ENCODE measurements around the gene TGM1.

TGM1 gene

DNA sequence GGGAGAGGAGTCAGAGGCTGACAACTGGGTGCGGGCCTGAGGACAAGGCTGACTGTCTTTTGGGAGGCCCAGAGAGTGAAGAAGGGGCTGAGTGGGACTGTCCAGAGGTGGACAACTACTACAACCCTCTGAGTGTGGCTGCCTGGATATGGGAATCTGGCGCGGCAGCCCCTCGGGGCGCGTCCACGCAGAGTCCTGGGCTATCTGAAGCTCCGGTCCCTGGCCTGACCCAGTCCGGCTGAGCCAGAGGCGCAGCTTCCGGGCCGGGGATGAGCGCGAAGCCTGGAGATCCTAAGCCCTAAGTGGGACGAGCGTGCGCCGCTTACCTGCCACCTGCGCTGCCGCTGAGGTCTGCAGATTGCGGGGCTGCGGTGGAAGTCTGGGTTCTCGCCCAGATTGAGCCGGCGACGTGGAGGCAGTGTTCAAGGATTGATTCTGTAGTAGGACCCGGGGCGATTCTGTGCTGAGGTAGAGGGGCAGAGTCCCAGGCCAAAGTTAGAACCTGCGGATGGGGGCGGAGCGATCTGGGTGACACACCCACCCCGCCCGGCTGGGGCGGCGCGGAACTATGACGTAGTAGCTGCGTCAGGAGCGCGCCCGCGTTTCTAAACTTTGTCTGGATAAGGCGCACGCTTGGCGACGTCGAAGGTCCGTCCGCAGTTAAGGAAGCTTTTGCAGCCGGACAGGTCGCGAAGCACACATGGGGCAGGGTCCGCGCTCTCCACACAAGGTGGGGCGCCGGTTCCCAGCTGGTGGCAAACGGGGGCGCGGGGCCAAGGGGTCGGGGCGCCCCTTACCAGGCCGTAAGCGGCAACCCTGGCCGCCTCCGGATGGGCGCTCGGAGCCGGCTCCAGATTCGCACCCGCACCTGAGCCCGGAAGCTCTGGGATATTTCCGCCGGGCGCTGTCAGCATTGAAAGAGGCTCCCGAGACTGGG, 36.5 kb upstream of the TGM1 start, which contains the start of the genes DHRS1 and NOP9:
DHRS1 (minus strand) TSS at position 526 of the 937 bp plus-strand sequence. CDS start 674 bp downstream, outside the sequence.
NOP9 (plus strand) TSS at position 596 of the 937 bp plus-strand sequence; CDS start at position 701, 105 bp downstream.
- CTCF ChIA-PET: interaction anchor here (1.0 to 21.1 kb wide), 17 partner anchors 10 to 242 kb away, joined by 3 to 688 read pairs (median 33); partner anchors contain the start of genes ADCY4, CBLN3, CHMP4A and CIDEB
- POLR2A ChIA-PET: interaction anchor here (0.7 to 4.1 kb wide), 8 partner anchors 9 to 158 kb away, joined by 3 to 26 read pairs (median 4); partner anchors contain the start of genes CIDEB, EMC9, IPO4 and RABGGTA
- peak within 1 kb of the TSS; percentile 99 for H3K4me3 ChIP-seq (ENCODE audit: low read depth, low read length)
- TF ChIP-seq, protein P1, sequence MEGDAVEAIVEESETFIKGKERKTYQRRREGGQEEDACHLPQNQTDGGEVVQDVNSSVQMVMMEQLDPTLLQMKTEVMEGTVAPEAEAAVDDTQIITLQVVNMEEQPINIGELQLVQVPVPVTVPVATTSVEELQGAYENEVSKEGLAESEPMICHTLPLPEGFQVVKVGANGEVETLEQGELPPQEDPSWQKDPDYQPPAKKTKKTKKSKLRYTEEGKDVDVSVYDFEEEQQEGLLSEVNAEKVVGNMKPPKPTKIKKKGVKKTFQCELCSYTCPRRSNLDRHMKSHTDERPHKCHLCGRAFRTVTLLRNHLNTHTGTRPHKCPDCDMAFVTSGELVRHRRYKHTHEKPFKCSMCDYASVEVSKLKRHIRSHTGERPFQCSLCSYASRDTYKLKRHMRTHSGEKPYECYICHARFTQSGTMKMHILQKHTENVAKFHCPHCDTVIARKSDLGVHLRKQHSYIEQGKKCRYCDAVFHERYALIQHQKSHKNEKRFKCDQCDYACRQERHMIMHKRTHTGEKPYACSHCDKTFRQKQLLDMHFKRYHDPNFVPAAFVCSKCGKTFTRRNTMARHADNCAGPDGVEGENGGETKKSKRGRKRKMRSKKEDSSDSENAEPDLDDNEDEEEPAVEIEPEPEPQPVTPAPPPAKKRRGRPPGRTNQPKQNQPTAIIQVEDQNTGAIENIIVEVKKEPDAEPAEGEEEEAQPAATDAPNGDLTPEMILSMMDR (IDR thresholded peaks at IDR 0.05; ENCODE audit: insufficient read depth, low read length, missing control alignments): no peak
- DNase-seq (ENCODE audit: low read depth, low spot score): peak; percentile 24

DNA sequence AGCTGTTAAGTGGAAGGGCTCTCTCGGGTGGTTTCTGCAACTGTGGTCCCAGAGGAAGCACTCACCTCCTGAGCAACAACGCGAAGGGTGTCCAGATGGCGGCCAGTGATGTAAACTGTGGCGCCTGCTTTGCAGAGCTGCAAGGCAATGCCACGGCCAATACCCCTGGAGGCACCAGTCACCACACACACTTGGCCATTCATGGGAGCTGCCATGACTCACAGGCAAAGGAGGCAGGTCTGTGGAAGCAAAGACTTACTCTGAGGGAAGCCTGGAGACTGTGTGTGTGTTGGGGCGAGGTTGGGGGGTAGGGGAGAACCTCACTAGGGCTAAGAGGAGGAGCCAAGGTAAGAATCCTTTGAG, 35.9 kb upstream of the TGM1 start:
- POLR2A ChIA-PET: interaction anchor here (0.8 to 4.1 kb wide), 5 partner anchors 28 to 158 kb away, joined by 3 to 26 read pairs (median 4); partner anchors contain the start of genes EMC9, IPO4, RABGGTA and TINF2
- DNase-seq (ENCODE audit: low read depth, low spot score): peak; percentile 31
- TF ChIP-seq, protein P1 (IDR thresholded peaks at IDR 0.05; ENCODE audit: insufficient read depth, low read length, missing control alignments): no peak
- CTCF ChIA-PET: interaction anchor here (1.4 to 21.1 kb wide), 14 partner anchors 9 to 242 kb away, joined by 5 to 688 read pairs (median 42); partner anchors contain the start of genes ADCY4, CBLN3, CHMP4A and CIDEB
- peak overlapping the region; percentile 99 for H3K4me3 ChIP-seq (ENCODE audit: low read depth, low read length)

- ChIA-PET CTCF (interaction anchor here (0.6 to 21.1 kb wide), 51 partner anchors 9 to 246 kb away, joined by 3 to 688 read pairs (median 5); partner anchors contain the start of genes ADCY4, CARMIL3, CBLN3 and CHMP4A), POLR2A (interaction anchor here (0.6 to 4.1 kb wide), 4 partner anchors 55 to 320 kb away, joined by 3 to 26 read pairs (median 4); partner anchors contain the start of genes CHMP4A, TINF2 and TM9SF1)
- DNase-seq (ENCODE audit: low read depth, low spot score): no peak
- TF ChIP-seq, protein P1 (IDR thresholded peaks at IDR 0.05; ENCODE audit: insufficient read depth, low read length, missing control alignments): peak; percentile 45
- no peak overlapping the region for H3K4me3 ChIP-seq (ENCODE audit: low read depth, low read length)
These were observed 34.4 kb upstream of the TGM1 start for GRCh38 chr14:24297190-24297964.

- ChIA-PET CTCF (interaction anchor here (0.6 to 21.1 kb wide), 45 partner anchors 10 to 245 kb away, joined by 3 to 688 read pairs (median 7); partner anchors contain the start of genes ADCY4, CARMIL3, CBLN3 and CHMP4A), POLR2A (interaction anchor here (0.6 to 4.1 kb wide), 4 partner anchors 54 to 101 kb away, joined by 3 to 26 read pairs (median 4); partner anchors contain the start of genes CHMP4A, TINF2 and TM9SF1)
- TF ChIP-seq, protein P1 (IDR thresholded peaks at IDR 0.05; ENCODE audit: insufficient read depth, low read length, missing control alignments): peak; percentile 79
- DNase-seq (ENCODE audit: low read depth, low spot score): peak; percentile 79
- H3K4me3 ChIP-seq (ENCODE audit: low read depth, low read length): no peak overlapping the region
These were observed 33.6 kb upstream of the TGM1 start for GRCh38 chr14:24296341-24297157.

GRCh38 chr14:24293525-24293924, 30.5 kb upstream of the TGM1 start:
- H3K4me3 ChIP-seq (ENCODE audit: low read depth, low read length): no peak overlapping the region
- ChIA-PET POLR2A (interaction anchor here (0.6 kb wide), 1 partner anchor 51 kb away, joined by 3 read pairs; the partner anchor contains the start of gene TINF2), CTCF (interaction anchor here (1.0 to 5.2 kb wide), 4 partner anchors 11 to 61 kb away, joined by 4 to 34 read pairs (median 14); partner anchors contain the start of genes CIDEB, GMPR2 and TINF2)
- TF ChIP-seq, protein P1 (IDR thresholded peaks at IDR 0.05; ENCODE audit: insufficient read depth, low read length, missing control alignments): no peak
- no peak for DNase-seq (ENCODE audit: low read depth, low spot score)

Measured in AG04449 (cell line).